ENCODE results near the gene TTC39C. TPM values are rescaled to one million over a fixed set of nuclear protein-coding genes. Genes with fewer than 3 reads are reported as not detected.
"Not testable (repeated sequence)": the region's sequence is repeated elsewhere in the genome, so short reads cannot be mapped to it uniquely, and the experiment has no call there.

Gene TTC39C
- total and polyA plus RNA-seq, 2 experiments from 2014 or later: 23.9 to 41.6 TPM

DNA sequence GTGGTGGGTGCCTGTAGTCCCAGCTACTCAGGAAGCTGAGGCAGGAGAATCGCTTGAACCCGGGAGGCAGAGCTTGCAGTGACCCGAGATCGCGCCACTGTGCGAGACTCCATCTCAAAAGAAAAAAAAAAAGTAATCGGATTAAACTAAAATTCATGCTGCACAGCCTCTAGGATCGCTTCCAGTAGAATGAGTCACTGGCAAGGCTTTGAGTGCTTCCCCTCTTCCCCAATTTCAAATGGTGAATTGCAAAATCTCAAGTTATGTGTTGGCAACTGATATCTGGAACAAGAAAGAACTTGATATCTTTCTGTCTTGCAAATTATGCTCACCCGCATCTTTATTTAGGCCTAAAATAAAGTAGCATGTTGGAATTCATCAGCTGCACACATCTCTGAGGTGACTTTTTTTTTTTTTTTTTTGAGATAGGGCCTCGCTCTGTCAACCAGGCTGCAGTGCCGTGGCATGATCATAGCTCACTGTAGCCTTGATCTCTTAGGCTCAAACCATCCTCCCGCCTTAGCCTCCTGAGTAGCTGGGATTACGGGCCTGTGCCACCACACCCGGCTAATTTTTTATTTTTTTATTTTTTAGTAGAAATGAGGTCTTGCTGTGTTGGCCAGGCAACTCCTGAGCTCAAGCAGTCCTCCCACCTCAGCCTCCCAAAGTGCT lies 12.7 kb downstream of the TTC39C start:
- Histone ChIP-seq H4K20me1 (ENCODE audit: insufficient read depth, poor library complexity, severe bottlenecking) (no peaks in the 10 kb centered on the region), H3K36me3 (replicated peaks; ENCODE audit: insufficient read depth, low read depth) (no peaks in the 10 kb centered on the region), H3K4me2 (no peak overlapping the region), H3K9me3 (ENCODE audit: low read depth) (no peaks in the 10 kb centered on the region), H3K4me3 (no peak overlapping the region), H3K27ac (no peak overlapping the region), H3K27me3 (no peaks in the 10 kb centered on the region), H2AFZ (no peak overlapping the region), H3K4me1 (ENCODE audit: insufficient read depth) (peaks cover 1% of the 10 kb centered on the region), H3K79me2 (peaks cover 58% of the 10 kb centered on the region), H3K9me2 (replicated peaks; ENCODE audit: insufficient read depth) (no peaks in the 10 kb centered on the region)
- 89% methylated on average over 14 of the region's 14 CpGs for WGBS (ENCODE audit: low lambda C conversion rate, missing lambda C conversion rate)
- DNase-seq (ENCODE audit: low spot score): no peak
- TF ChIP-seq EZH2 (IDR thresholded peaks at IDR 0.05; ENCODE audit: borderline replicate concordance) (no peak), EZH2phosphoT487 (IDR thresholded peaks at IDR 0.05; ENCODE audit: low read depth, severe bottlenecking, unreplicated experiment) (no peak)
- TF ChIP-seq, protein P1, sequence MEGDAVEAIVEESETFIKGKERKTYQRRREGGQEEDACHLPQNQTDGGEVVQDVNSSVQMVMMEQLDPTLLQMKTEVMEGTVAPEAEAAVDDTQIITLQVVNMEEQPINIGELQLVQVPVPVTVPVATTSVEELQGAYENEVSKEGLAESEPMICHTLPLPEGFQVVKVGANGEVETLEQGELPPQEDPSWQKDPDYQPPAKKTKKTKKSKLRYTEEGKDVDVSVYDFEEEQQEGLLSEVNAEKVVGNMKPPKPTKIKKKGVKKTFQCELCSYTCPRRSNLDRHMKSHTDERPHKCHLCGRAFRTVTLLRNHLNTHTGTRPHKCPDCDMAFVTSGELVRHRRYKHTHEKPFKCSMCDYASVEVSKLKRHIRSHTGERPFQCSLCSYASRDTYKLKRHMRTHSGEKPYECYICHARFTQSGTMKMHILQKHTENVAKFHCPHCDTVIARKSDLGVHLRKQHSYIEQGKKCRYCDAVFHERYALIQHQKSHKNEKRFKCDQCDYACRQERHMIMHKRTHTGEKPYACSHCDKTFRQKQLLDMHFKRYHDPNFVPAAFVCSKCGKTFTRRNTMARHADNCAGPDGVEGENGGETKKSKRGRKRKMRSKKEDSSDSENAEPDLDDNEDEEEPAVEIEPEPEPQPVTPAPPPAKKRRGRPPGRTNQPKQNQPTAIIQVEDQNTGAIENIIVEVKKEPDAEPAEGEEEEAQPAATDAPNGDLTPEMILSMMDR (IDR thresholded peaks at IDR 0.05; ENCODE audit: poor library complexity): no peak

DNA sequence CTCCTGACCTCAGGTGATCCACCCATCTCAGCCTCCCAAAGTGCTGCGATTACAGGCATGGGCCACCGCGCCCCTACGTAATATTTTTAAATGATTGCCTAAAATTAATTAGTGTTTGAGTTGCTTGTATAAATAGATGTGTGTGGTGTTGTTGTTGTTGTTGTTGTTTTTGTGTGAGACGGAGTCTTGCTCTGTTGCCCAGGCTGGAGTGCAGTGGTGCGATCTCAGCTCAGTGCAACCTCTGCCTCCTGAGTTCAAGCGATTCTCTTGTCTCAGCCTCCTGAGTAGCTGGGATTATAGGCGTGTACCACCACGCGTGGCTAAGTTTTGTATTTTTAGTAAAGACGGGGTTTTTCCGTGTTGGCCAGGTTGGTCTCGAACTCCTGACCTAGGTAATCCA lies 14.4 kb downstream of the TTC39C start:
- not testable (repeated sequence) for H3K4me3 ChIP-seq; H4K20me1 ChIP-seq (ENCODE audit: insufficient read depth, poor library complexity, severe bottlenecking); DNase-seq (ENCODE audit: low spot score); H3K27me3 ChIP-seq; H3K36me3 ChIP-seq (replicated peaks; ENCODE audit: insufficient read depth, low read depth); H2AFZ ChIP-seq; H3K9me3 ChIP-seq (ENCODE audit: low read depth); H3K27ac ChIP-seq; H3K4me1 ChIP-seq (ENCODE audit: insufficient read depth); H3K9me2 ChIP-seq (replicated peaks; ENCODE audit: insufficient read depth); H3K4me2 ChIP-seq
- 97% methylated on average over 13 of the region's 13 CpGs for WGBS (ENCODE audit: low lambda C conversion rate, missing lambda C conversion rate)
- peaks cover 49% of the 10 kb centered on the region for H3K79me2 ChIP-seq

DNA sequence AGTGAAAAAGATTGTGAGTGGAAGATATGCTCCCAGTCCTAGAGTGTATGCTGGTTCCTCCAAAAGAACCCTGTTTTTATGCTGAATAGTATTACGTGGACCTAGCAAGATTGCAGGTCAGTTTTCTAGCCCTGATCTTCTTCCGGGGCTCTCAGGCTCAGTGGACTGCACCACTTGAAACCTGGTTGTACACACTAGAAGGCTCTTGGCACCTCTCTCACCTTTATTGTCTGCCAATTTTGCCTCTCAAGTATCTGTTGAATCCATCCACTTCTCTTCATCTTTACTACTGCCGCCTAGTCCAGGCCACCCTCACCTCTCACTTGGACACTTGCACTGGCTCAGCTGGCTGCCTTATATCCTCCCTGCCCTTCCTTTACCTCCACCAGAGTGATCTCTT lies 16.8 kb downstream of the TTC39C start:
- no peak overlapping the region for H3K27ac ChIP-seq
- TF ChIP-seq, protein P1 (IDR thresholded peaks at IDR 0.05; ENCODE audit: poor library complexity): no peak
- TF ChIP-seq EZH2phosphoT487 (IDR thresholded peaks at IDR 0.05; ENCODE audit: low read depth, severe bottlenecking, unreplicated experiment) (no peak), EZH2 (IDR thresholded peaks at IDR 0.05; ENCODE audit: borderline replicate concordance) (no peak)
- peaks cover 50% of the 10 kb centered on the region for H3K79me2 ChIP-seq
- no peaks in the 10 kb centered on the region for H4K20me1 ChIP-seq (ENCODE audit: insufficient read depth, poor library complexity, severe bottlenecking)
- WGBS (ENCODE audit: low lambda C conversion rate, missing lambda C conversion rate): 95% methylated on average over 3 of the region's 3 CpGs
- no peak overlapping the region for H3K4me3 ChIP-seq
- H2AFZ ChIP-seq: no peak overlapping the region
- no peaks in the 10 kb centered on the region for H3K4me1 ChIP-seq (ENCODE audit: insufficient read depth)
- H3K9me3 ChIP-seq (ENCODE audit: low read depth): no peaks in the 10 kb centered on the region
- no peaks in the 10 kb centered on the region for H3K27me3 ChIP-seq
- H3K9me2 ChIP-seq (replicated peaks; ENCODE audit: insufficient read depth): no peaks in the 10 kb centered on the region
- DNase-seq (ENCODE audit: low spot score): no peak
- no peaks in the 10 kb centered on the region for H3K36me3 ChIP-seq (replicated peaks; ENCODE audit: insufficient read depth, low read depth)
- no peak overlapping the region for H3K4me2 ChIP-seq

DNA sequence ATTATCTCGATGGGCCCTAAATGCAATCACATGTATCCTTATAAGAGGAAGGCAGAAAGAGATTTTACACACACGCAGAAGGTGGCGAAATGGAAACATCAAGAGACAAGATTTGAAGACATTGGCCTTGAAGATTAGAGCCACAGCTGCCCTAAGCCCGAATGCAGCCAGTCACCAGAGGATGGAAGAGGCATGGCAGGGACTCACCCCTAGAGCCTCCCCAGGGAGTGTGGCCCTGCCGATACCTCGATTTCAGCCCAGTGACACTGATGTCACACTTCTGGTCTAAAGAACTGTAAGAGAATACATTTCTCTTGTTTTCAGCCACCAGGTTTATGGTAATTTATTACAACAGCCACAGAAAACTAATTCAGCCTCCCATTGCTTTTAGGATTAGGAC lies 17.4 kb downstream of the TTC39C start:
- DNase-seq (ENCODE audit: low spot score): no peak
- H3K79me2 ChIP-seq: peaks cover 50% of the 10 kb centered on the region
- no peaks in the 10 kb centered on the region for H3K4me1 ChIP-seq (ENCODE audit: insufficient read depth)
- H4K20me1 ChIP-seq (ENCODE audit: insufficient read depth, poor library complexity, severe bottlenecking): no peaks in the 10 kb centered on the region
- H3K4me2 ChIP-seq: no peak overlapping the region
- H3K27ac ChIP-seq: no peak overlapping the region
- 87% methylated on average over 6 of the region's 6 CpGs for WGBS (ENCODE audit: low lambda C conversion rate, missing lambda C conversion rate)
- no peaks in the 10 kb centered on the region for H3K27me3 ChIP-seq
- H3K9me3 ChIP-seq (ENCODE audit: low read depth): no peaks in the 10 kb centered on the region
- H2AFZ ChIP-seq: no peak overlapping the region
- H3K36me3 ChIP-seq (replicated peaks; ENCODE audit: insufficient read depth, low read depth): no peaks in the 10 kb centered on the region
- no peak overlapping the region for H3K4me3 ChIP-seq
- no peaks in the 10 kb centered on the region for H3K9me2 ChIP-seq (replicated peaks; ENCODE audit: insufficient read depth)
- TF ChIP-seq EZH2phosphoT487 (IDR thresholded peaks at IDR 0.05; ENCODE audit: low read depth, severe bottlenecking, unreplicated experiment) (no peak), EZH2 (IDR thresholded peaks at IDR 0.05; ENCODE audit: borderline replicate concordance) (no peak)
- TF ChIP-seq, protein P1 (IDR thresholded peaks at IDR 0.05; ENCODE audit: poor library complexity): no peak
